Breast epithelium (tissue), 3 donors: ENCODE measurements around the gene FNDC11.

Source experiments
- POLR2A ChIP-seq: fragments of 450-650 bp; IDR thresholded peaks from one replicate; pipeline ENCODE4 v1.6.1; 2016; ENCODE audit warnings: antibody characterized with exemption, mild to moderate bottlenecking, moderate library complexity
- TF ChIP-seq, protein P1 (sequence below), 3 donors: fragments of 450-650 bp; IDR thresholded peaks; one replicate each; pipeline ENCODE4 v1.5.1; 2016 to 2017; ENCODE audit warnings: antibody characterized with exemption in 3 of 3, mild to moderate bottlenecking in 3 of 3, moderate library complexity in 3 of 3

DNA sequence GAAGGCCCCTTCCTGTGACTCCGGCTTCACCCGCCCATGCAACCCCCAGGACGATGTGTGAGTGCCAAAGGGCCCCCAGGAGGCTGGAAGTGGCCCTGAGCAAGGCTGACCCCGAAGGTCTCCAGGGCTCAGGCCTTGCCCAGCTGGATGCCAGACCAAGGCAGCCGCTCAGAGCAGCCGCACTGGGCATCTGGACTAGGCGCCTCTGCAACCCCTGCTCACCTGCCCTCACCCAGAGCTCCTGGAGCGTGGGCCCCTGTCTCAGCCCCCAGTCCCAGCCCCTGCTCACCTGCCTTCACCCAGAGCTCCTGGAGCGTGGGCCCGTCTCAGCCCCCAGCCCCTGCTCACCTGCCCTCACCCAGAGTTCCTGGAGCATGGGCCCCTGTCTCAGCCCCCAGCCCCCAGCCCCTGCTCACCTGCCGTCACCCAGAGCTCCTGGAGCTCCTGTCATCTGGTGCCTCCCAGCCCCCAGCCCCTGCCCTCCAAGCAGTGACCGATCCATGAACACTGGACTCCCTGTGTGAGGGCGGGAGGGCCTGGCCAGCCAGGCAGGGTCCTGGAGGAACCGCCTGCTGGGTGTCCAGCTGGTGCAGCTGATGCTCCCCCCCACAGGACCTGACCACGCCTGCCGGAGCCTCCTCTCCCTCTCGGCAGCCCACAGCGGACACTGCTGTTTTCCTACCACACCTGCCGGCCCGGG lies 7.6 kb upstream of the FNDC11 start:
- TF ChIP-seq, protein P1, sequence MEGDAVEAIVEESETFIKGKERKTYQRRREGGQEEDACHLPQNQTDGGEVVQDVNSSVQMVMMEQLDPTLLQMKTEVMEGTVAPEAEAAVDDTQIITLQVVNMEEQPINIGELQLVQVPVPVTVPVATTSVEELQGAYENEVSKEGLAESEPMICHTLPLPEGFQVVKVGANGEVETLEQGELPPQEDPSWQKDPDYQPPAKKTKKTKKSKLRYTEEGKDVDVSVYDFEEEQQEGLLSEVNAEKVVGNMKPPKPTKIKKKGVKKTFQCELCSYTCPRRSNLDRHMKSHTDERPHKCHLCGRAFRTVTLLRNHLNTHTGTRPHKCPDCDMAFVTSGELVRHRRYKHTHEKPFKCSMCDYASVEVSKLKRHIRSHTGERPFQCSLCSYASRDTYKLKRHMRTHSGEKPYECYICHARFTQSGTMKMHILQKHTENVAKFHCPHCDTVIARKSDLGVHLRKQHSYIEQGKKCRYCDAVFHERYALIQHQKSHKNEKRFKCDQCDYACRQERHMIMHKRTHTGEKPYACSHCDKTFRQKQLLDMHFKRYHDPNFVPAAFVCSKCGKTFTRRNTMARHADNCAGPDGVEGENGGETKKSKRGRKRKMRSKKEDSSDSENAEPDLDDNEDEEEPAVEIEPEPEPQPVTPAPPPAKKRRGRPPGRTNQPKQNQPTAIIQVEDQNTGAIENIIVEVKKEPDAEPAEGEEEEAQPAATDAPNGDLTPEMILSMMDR (IDR thresholded peaks at IDR 0.05) = no peak
- no peak for TF ChIP-seq POLR2A
